Stimulated activated CD8-positive, alpha-beta memory T cell treated with anti-CD3 and anti-CD28 coated beads, Interleukin-12 subunit alpha, Interleukin-12 subunit beta, amount 100 ng/mL, for 4 hours (primary cell): Measurements from ENCODE around the gene ETS1.

Experiments
- DNase-seq: peaks from one replicate; pipeline ENCODE4 v3.0.0-alpha.2; 2020; ENCODE audit warnings: low read depth

Gene ETS1

DNA sequence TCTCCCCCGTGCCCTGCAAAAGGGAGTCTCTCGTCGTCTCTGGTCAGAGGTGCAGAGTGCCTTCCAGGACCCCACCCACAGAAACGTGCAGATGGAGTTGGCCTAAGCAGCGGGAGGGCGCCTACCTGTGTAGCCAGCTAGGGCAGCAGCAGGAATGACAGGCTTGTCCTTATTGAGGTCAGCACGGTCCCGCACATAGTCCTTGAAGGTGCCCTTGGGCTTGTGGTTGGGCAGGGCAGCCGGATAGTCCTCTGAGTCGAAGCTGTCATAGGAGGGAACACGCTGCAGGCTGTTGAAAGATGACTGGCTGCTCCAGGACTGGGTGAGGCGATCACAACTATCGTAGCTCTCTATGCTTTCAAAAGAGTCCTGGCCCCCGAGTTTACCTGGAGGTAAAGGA, 107.3 kb downstream of the ETS1 start:
- DNase-seq = no peak

DNA sequence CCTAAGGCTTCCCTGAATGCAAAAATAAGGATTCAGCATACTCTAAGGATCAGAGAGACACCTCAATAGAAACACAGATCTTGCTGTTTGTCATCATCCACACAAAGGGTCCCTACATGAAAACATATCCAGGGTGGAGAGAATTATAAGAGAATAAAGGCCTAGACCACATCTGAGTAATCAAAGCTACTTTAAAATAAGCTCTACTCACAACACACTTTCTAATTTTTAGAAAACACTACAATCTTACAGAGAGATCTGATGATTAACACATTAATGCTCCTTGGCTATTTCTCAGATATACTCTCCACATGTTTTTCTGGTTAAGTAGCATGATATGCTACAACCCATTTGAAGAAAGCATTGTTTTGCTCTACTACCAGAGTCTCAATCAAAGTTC, 108.2 kb downstream of the ETS1 start:
- no peak for DNase-seq

DNA sequence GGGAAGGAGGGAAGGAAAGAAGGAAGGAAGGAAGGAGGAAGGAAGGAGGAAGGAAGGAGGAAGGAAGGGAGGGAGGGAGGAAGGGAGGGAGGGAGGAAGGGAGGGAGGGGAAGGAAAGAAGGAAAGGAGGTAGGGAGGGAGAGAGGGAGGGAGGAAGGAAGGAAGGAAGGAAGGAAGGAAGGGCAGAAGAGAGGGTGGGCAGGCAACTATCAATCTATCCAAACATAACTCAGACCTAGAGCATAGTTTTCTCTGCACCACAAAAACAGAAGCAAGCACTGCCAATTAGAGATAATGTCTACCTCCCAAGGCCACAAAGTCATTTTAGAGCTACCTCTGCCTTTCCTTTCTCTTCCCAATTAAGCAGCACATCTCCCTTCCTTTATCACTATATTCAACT, 109.1 kb downstream of the ETS1 start:
- DNase-seq = no peak

DNA sequence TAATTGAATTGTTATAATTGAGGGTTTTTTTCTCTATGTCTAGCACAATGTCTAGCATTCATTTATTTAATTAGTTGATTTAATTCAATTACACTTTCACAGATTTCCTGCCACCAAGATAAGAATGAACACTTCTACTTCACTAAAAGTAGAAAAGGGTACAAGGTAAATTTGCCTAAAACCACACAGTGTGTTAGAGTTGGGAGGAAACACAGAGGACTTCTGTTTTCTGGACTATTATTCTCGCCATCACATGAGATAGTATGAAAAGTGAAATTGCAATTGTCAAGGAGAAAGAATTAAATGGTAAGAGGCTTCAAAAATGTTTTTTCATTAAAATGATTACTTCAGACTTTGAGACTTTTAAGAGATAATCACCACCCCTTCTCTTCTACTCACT, 109.5 kb downstream of the ETS1 start:
- no peak for DNase-seq

DNA sequence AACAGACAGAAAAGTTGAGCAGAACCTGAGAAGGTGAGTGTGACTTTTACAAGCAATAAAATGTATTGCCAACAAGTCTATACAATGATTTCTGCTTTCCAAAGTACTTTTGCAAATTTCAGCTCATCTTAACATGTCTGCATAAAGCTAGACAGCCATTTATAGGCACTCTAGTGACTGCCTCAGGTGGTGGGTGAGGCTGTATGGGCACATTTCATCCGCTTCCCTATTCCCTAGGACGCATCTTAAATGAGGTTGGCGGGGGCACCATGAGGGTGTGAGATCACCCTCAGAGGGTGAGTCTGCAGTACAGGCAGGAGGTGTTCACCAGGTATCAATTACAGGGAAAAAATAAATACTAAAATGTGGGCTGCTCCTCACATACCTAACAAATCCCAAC, 110.1 kb downstream of the ETS1 start:
- no peak for DNase-seq

DNA sequence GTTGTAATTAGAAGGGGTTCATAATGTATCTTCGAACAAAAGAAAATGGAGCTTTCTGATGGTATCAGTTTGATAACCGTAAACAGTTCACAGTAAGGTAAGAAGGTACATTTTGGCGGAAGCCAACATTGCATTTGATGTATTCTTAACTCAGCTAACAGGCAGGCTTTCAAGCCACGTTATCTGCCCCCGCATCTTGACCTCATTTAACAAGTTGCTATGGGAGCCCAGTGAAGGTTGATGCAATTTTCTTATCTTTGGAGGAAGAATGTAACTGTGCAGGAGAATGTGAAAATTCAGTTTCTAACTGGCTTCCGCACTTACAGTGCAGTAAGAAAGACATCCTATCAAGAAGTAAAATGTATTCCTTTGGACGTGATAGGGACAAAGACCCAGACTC, 110.6 kb downstream of the ETS1 start:
- no peak for DNase-seq

DNA sequence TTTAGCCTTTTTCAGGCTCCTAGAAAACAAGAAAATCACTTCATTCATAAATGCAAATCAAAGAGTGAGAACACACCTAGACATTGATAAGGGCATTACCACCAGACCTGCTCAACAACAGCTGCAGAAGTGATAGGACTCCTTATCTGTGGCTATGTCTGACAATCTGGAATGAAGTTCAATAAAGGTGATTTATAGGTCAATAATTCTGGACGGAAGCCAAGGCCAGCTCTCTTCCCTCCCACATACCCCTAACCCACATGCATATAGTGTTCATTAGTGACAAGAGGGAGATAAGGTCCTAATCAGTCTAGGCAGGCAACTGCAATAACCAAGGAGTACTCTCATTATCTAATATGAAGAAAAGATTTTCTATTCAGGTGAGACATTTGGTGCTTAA, 111.3 kb downstream of the ETS1 start:
- no peak for DNase-seq

DNA sequence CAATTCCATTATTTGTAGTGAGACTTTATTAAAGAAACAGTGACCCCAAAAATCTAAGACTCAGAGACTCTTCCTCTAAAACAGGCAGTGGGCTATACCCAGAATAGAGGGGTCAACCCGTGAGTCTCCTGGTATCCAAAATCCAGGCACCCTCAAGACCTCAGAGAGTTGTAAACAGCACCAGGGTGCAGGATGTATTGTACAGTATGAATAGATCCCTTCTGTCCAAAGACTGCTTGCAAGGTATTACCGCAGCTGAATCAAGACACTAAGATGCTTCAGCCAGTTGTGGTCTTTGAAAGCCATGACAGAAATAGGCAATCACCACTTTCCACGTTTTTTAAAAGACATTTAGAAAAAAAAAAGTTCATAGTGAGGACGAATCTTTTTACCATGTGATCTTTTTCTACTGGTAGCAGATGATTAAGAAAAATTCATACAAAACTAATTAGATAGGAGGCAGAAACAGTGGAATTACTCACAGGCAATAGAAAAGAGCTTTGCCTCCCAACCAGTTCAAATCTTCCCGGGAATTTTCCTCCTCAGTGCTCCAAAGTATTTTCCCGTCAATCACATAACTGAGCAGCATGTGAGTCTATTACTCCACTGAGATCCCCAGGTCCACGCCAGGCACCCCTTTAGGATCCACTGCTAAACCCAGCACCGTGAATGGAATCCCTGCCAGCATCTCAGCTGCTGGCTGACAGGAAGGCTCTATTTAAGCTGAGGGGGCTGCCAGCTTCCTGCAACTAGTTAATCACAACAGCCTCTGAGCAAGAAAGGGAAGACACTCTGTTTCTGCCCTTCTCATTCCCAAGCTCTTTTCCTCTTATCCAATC, 113.1 kb downstream of the ETS1 start:
- no peak for DNase-seq

DNA sequence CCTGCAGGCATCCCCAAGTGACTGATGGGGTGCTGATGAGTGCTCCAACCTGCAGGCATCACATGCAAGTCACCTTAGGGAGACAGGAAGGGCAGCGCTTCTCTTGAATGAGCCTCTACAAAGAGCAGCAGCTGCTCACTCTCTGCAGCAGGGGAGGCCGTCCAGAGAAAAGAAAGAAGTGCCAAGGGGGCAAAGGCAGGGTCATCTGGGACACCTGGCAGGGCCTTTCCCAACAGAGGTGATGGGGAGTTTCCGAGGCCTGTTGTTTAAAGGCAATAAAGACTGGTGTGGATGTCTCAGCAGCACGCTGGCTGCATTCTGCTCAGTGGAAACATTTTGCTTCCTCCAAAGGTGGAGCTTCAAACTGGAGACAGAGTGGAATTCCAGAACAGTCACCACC, 113.7 kb downstream of the ETS1 start:
- no peak for DNase-seq

DNA sequence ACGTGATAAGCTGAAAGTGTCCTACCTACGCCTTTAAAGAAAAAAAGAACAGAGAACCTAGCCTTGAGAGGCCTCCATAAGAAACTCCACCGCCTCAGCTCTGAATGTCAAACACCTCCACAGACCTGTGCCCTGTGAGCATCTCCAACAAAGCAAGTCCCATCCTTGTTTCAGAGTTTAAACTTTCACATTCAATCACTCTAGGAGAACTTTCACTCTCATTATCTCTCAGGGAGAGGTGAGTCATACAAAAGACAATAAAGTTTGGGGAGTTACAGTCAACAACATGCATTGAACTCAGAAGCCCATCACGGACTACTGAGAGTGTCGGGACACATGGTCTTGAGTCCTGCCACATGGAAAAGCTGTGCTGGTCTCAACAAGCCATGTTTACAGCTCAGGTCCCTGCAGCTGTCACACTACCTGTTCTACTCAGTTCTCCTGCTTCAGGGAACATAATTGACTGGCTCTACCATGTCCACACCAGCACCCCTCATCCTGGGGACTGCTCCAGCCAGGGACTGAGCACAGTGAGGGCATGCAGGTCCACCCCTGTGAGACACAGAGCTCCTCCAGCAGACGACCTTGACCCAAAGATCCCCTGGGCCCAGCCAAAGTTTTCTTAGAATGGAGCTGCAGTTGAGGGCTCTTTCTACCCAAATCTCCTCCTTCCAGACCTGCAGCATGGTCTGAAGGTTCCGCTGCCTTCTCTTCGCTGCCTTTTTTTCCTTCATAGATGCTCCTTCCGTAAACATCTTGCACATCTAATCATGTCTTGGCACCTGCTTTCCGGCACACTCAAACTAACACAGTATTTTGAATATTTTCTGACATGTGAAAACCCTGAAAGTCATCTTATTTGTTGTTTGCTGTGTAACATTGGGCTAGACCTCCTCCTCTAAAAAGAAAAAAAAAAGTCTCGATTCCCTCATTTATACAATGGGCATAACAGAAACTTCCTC, 114.9 kb downstream of the ETS1 start:
- DNase-seq = no peak

DNA sequence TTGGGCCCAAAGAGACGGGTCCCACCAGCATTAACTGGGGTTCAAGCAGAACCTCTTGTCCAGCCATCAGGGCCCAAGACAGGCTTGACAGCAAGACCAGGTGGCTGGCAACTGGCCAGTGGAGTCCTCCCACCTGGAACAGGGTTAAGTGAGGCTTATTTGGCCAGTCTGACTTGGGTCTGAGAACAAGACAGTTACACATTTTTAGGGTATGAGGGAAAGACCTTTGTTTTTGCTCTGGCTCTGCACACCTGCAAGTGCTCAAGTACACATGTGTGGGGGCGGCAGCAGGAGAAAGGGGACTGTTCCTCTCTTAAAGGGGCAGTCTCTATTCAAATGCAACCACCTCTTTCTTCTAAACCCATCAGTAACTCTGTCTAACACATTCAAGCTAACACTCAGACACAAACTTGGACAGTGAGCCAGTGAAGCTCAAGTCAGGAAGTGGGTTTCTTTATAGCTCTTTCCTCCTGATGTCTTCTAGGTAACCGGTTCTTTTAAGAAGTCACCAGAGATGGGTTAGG, 116.2 kb downstream of the ETS1 start:
- no peak for DNase-seq

DNA sequence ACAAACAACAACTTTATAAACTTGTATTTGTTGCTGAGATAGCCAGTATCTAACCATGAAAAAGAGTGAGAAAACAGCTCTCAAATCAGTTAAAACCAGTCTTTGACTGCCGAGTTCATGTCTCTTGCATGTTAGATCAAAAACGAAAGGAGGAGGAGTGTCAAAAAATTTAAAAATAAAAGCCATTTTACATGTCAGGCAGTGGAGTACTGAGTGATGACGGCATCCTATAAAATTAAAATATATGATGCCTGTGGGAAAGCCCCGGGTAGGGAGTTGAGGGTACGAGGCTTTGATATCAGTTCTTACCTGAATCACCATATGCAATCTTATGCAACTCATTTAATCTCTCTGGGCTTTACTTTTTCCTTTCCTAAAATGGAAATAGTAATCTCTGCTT, 117.3 kb downstream of the ETS1 start:
- no peak for DNase-seq

DNA sequence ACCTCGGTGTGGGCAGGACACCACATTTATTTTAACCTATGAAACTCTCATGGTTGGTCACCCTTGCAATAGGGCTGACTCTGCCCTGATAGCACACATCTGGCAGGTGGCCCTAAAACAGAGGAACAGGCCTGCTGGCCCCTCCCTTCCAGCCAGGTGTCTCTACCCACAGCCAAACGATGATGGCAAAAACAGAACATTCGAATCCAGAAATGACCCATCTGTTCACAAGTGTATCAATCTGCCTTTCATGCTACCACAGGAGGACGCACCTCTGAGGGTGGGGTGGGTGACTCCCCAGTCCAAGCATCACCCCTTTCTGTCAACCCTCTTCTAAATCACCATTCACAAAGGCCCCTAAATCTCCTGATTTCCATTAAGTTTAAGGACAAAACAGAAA, 118.1 kb downstream of the ETS1 start:
- no peak for DNase-seq

DNA sequence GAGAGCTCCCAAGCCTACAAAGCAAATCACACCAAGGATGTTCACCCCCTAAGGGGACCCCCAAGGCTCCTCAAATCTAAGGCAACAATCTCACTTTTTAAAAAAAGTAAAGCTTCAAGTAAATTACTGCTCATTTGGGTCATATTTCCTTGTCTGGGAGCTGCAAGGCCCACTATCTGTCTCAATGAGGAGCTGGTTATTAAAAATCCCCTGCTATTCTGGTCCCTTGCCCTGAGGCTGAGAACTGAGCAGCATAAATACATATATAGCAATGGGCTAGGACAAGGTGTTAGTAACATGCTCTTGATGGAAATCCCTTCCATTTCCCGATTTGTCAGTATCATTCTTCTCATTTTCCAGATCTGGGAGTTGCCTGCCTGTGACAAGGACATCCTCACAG, 119.2 kb downstream of the ETS1 start:
- DNase-seq = no peak

DNA sequence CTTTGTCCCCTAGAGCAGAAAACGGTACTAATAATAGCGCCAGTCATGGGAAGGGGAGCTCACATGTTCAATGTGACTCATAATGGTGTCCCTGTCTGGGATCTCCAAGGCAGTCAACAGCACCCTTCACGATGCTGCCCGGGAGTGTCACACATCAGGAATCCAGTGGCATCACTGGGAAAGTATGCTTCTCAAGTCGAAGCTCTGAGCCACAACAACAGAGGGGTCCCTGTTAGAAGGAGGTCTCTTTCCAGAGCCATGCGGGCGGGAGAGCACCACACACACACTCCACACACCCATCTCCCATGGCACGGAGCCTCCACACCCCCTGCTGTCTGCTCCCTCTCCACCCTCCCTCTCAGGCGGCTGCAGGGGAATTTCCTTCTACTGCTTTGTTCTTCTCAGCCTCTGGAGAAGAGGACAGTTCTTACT, 119.7 kb downstream of the ETS1 start:
- DNase-seq = no peak

DNA sequence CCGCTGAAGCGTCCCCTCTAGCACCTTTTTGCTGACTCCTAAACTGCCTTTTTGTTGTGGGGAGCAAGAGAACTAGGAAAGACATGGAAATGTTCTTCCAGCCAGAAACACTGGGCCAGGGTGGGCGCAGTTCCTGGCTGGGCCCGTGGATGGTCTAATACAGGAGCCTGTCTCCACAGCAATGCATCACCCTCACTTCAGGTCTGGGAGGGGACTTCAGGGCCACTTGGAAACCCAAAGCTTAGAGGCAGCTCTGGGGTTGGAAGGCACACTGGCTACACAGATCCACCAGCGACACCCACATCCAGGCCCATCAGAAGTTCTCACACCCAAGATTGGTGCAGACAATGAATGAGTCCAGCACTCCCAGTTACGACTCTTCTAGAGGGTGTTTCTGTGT, 120.3 kb downstream of the ETS1 start:
- no peak for DNase-seq

DNA sequence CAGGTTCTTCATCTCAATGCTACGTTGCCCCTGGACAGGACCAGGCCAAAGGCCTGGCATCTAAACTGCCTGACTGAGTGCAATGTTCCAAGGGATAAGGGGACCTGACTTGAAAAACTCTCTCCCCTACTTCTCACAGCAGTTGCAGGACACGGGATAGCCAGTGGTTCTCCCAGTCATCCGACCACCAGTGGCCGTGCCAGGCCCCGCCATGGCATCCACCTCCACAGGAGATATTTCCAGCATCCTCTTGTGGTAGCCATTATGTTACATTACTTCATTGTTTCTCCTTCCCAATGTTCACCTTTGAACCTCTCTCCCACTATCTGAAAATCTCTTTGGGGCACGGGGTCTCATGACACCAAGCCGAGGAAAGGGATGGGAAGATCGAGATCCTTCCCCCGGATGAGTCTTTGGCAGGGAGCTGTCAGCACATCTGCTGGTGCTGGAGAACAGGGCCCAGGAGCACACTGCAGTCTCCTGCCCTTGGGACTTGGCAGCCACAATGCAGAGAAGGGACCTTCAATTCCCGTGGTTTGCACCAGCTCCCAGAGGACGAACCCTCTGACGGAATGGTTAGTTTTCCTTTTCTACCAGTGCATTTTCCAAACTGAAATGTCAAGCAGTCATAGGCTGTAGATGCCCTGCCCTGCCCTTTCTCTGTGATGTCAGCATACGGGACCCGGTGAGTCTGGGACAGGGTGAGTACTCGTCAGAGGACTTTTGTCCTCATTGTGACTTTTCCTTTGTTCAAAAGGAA, 121.2 kb downstream of the ETS1 start:
- no peak for DNase-seq

DNA sequence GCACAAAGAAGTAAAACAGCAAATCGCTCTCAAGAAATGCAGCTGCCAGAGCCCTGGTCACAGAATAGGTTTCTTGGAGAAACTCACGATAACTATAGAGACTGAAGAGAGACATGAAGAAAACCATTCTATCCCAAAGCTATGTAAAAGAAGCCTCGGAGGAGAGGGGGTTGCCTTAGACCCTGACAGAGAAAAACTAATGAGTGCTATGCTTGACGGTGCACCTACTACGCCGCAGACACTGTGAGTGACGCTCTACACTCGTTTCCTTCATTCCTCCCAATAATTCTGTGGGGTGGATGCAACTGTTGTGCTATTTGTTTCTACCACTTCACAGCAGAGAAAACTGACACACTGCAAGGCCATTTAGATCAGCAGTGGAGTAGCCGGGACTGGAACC, 121.8 kb downstream of the ETS1 start:
- DNase-seq = no peak

DNA sequence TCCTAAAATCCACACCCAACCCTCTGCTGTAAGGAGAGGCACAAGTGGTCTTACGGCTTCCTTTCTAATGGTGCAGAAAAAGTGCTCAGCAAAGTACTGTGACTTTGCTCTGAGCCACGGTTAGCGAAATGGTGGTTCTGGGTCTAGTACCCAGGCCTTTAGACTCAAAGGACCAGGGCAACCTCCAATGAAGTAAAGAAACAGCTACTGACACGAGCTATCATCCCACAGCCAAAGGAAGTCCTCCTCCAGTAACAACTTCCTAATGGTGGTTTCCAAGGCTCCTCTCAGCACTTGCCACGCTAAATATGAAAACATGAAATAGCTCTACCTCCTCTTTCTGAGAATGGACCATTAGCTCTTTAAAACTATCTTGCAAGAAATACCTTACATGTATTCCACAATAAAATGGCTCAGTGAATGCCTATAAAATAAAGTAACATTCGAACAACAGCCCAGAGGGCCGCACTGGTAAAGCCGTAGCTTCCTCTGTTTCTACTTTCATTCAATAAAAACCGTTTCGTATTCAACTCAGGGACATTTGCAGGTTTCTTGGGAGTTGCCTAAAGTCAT, 122.4 kb downstream of the ETS1 start:
- DNase-seq = no peak

DNA sequence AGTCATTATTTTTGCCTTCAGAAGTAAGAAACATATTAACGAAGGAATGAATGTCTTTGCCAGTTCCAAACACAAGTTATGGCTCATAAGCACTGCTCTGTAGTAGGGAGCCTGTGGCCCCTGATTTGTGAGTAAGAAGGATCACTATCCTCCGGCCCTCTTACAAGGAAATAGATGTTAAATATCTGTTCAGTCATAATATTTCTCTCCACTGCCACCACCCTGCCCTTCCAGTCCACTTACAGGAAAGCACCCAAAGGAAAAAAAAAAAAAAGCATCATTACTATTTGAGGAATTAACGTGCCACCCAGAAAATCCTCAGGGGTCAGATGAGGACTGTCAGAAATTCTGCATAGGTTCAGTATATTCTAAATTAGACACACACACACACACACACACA, 123.4 kb downstream of the ETS1 start:
- DNase-seq = no peak

DNA sequence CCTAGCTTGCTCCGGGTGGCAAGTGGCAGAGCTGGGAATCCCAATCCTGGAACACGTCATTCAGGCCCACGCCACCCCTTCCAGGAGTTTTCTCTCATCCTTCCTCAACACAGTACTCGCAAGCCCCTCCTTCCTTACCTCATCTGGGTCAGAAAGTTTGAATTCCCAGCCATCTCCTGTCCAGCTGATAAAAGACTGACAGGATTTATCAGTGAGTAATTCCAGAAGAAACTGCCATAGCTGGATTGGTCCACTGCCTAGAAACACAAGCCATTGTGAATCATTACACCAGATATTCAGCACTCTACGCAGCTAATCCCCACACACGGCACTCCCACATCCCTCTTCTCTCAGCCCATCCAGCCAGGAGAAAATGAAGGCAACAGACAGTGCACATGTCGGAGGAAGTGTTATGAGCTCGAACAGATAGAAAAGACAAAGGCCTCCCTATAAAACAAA, 124.0 kb downstream of the ETS1 start:
- DNase-seq = no peak

DNA sequence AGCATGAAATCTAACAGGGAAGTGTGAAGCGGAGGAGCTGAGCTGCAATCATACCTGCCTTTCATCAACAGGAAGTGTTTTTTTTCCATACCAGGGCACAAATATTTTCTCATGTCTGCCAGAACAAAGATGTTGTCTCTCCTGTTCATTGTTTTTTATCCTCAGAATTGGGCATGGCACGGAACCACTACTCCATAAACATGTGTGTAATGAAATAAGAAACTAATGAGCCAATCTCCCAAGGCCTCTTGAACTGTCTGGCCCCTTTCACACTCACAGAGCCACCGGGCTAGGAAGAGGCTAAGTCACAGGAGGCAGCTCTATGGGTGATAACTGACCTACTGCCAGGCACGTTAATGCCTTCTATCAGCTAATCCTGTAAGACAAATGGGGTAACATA, 124.4 kb downstream of the ETS1 start:
- no peak for DNase-seq
